ENCODE results near the gene UBE3D.

- no peak for TF ChIP-seq CTCF (IDR thresholded peaks at IDR 0.05)
- TF ChIP-seq MAX (CRISPR knock-in tag; IDR thresholded peaks at IDR 0.05), result no peak
- TF ChIP-seq ZNF396 (CRISPR knock-in tag; IDR thresholded peaks at IDR 0.05; ENCODE audit: borderline replicate concordance), result no peak
- no peak for TF ChIP-seq TCF7 (CRISPR knock-in tag; IDR thresholded peaks at IDR 0.05; ENCODE audit: low read depth)
- TF ChIP-seq AR (CRISPR knock-in tag; IDR thresholded peaks at IDR 0.05), result no peak
Measured at GRCh38 chr6:83051377-83052172, 14.1 kb downstream of the UBE3D start.
